K562 (cell line): ENCODE measurements around the gene MATR3. TPM values are rescaled to one million over a fixed set of nuclear protein-coding genes. Genes with fewer than 3 reads are reported as not detected.
A peak's percentile ranks its signal among the peaks of the same experiment; 100 is the strongest.

Experiments
- ATAC-seq: fragments of 200-7000 bp; cut with Tn5 transposase; 3 replicates; pipeline ENCODE4 v1.9.1; 2020; ENCODE audit warnings: moderate library complexity
- BruUV-seq: library from RNA; stranded (reverse); fragments of 400-500 nt; replicated peaks from 2 replicates; lab custom pipeline; 2021; lab: Mats Ljungman, UMichigan
- CTCF ChIA-PET: fragments of 300-600 bp; formaldehyde crosslinking; extraction: SDS; loops from one replicate; lab custom pipeline; 2021; ENCODE audit warnings: low intra/inter-chr PET ratio; lab: Yijun Ruan, JAX
- POLR2A ChIA-PET: fragments of 300-600, 350-650 bp; sonication (Branson Sonifier 250); formaldehyde crosslinking; extraction: SDS; loops from one replicate; lab custom pipeline; 2021; ENCODE audit warnings: antibody characterized with exemption, inconsistent platforms; lab: Yijun Ruan, JAX
- DNase-seq, 4 experiments: peaks; one replicate each; pipeline versions ENCODE4 v3.0.0 to v3.0.0-alpha.2; 2011 to 2018; ENCODE audit warnings: low spot score in 3 of 4, mixed read lengths in 3 of 4; ENCODE audit errors: extremely low read depth in 1 of 4
- FAIRE-seq: peaks from 2 replicates; lab custom pipeline; 2011; peaks lifted over from hg19 to GRCh38; lab: Jason Lieb, UNC
- H2AFZ ChIP-seq: 2 replicates; pipeline ENCODE4 v1.6.0; 2011; ENCODE audit warnings: low read depth, low read length, control low read depth, inconsistent platforms
- H3K27ac ChIP-seq: fragments of 200-600 bp; 3 replicates; pipeline ENCODE4 v1.8.0; 2011; ENCODE audit warnings: low read depth, mild to moderate bottlenecking, control low read depth, inconsistent platforms, low read length, moderate library complexity, mixed read lengths; ENCODE audit errors: extremely low read depth
- H3K27me3 ChIP-seq, 2 experiments: fragments of 300-600 bp in 1 of 2; 2 replicates in 1 of 2; 3 replicates in 1 of 2; pipeline versions ENCODE4 v1.6.0 to v1.8.0; 2011; ENCODE audit warnings: inconsistent platforms in 2 of 2, low read length in 2 of 2, mild to moderate bottlenecking in 1 of 2, mixed read lengths in 1 of 2, moderate library complexity in 1 of 2; ENCODE audit not compliant: control insufficient read depth in 2 of 2, insufficient read depth in 2 of 2
- H3K36me3 ChIP-seq: fragments of 300-600 bp; 3 replicates; pipeline ENCODE4 v1.8.0; 2011; ENCODE audit warnings: mild to moderate bottlenecking, low read length, inconsistent platforms; ENCODE audit not compliant: control insufficient read depth, insufficient read depth
- H3K4me1 ChIP-seq, 2 experiments: fragments of 200-600 bp in 1 of 2; replicated peaks in 1 of 2; 2 replicates in 1 of 2; 3 replicates in 1 of 2; pipeline versions ENCODE4 v1.5.1 to v1.8.0; 2011; ENCODE audit warnings: inconsistent platforms in 2 of 2, low read length in 2 of 2, mild to moderate bottlenecking in 1 of 2, mixed read lengths in 1 of 2, moderate library complexity in 1 of 2; ENCODE audit not compliant: control insufficient read depth in 2 of 2, insufficient read depth in 2 of 2
- H3K4me2 ChIP-seq: 2 replicates; pipeline ENCODE4 v1.6.1; 2011; ENCODE audit warnings: low read length, control low read depth, inconsistent platforms, mixed read lengths; ENCODE audit not compliant: insufficient read depth
- H3K4me3 ChIP-seq: fragments of 200-600 bp; sonication (generic), shearing (Covaris generic); 2 replicates; pipeline ENCODE4 v1.5.1; 2016; ENCODE audit warnings: control low read depth, inconsistent platforms
- H3K79me2 ChIP-seq: fragments of 200-600 bp; 3 replicates; pipeline ENCODE4 v1.8.0; 2011; ENCODE audit warnings: low read length, inconsistent platforms; ENCODE audit not compliant: control insufficient read depth, insufficient read depth
- H3K9ac ChIP-seq, 2 experiments: 2 replicates each; pipeline versions ENCODE4 v1.6.0 to v1.6.1; 2011; ENCODE audit warnings: low read depth in 2 of 2, low read length in 2 of 2, control low read depth in 1 of 2, inconsistent platforms in 1 of 2, mild to moderate bottlenecking in 1 of 2, mixed read lengths in 1 of 2; ENCODE audit not compliant: insufficient read depth in 1 of 2
- H3K9me1 ChIP-seq: one replicate; pipeline ENCODE4 v1.6.0; 2011; ENCODE audit warnings: inconsistent platforms, mild to moderate bottlenecking, low read length, moderate library complexity; ENCODE audit not compliant: control insufficient read depth, insufficient read depth
- H3K9me3 ChIP-seq: replicated peaks from 2 replicates; pipeline ENCODE4 v1.5.1; 2011; ENCODE audit warnings: low read depth, low read length, inconsistent platforms; ENCODE audit not compliant: control insufficient read depth, insufficient read depth
- H4K20me1 ChIP-seq: replicated peaks from 2 replicates; pipeline ENCODE4 v1.6.1; 2011; ENCODE audit warnings: low read length, inconsistent platforms, mixed read lengths; ENCODE audit not compliant: control insufficient read depth, insufficient read depth
- ATF7 ChIP-seq: fragments of 450-650 bp; IDR thresholded peaks from 2 replicates; pipeline ENCODE4 v1.7.1; 2014; ENCODE audit warnings: mild to moderate bottlenecking, moderate library complexity
- BRD9 ChIP-seq: fragments of 450-650 bp; IDR thresholded peaks from 2 replicates; pipeline ENCODE4 v1.6.1; 2018; ENCODE audit warnings: low read depth; ENCODE audit not compliant: partially characterized antibody
- DEAF1 ChIP-seq: fragments of 450-650 bp; formaldehyde crosslinking; IDR thresholded peaks from 2 replicates; pipeline ENCODE4 v1.4.0; 2020; ENCODE audit warnings: mild to moderate bottlenecking, moderate library complexity
- EP300 ChIP-seq: IDR thresholded peaks from 2 replicates; pipeline ENCODE4 v1.6.1; 2012; ENCODE audit warnings: low read length, improper control_type of control experiment
- ESRRA ChIP-seq: fragments of 450-650 bp; IDR thresholded peaks from 2 replicates; pipeline ENCODE4 v1.6.1; 2014; ENCODE audit warnings: low read depth, mild to moderate bottlenecking, moderate library complexity, borderline replicate concordance
- MAFG ChIP-seq: fragments of 450-650 bp; conservative IDR thresholded peaks from 2 replicates; pipeline ENCODE4 v1.6.1; 2016; ENCODE audit warnings: missing genetic modification characterization, missing compliant biosample characterization
- MYC ChIP-seq, 2 experiments: fragments of 250-450 bp in 1 of 2; sonication (Bioruptor Pico) in 1 of 2; IDR thresholded peaks; 2 replicates each; pipeline versions ENCODE4 v1.5.1 to v1.6.1; 2012 to 2021; ENCODE audit warnings: low read depth in 2 of 2, borderline replicate concordance in 1 of 2, improper control_type of control experiment in 1 of 2, low read length in 1 of 2, mild to moderate bottlenecking in 1 of 2, moderate library complexity in 1 of 2
- TAF1 ChIP-seq: IDR thresholded peaks from 2 replicates; pipeline ENCODE4 v1.6.1; 2011; ENCODE audit warnings: mild to moderate bottlenecking, low read length, moderate library complexity; ENCODE audit not compliant: insufficient read depth, control insufficient read depth, severe bottlenecking; ENCODE audit errors: extremely low read depth
- XRCC5 ChIP-seq: fragments of 200-400 bp; formaldehyde crosslinking; IDR thresholded peaks from 2 replicates; pipeline ENCODE4 v1.6.1; 2017; ENCODE audit warnings: low read depth, mild to moderate bottlenecking, low read length
- ZNF263 ChIP-seq: sonication (generic); formaldehyde crosslinking; IDR thresholded peaks from 2 replicates; pipeline ENCODE4 v1.8.0; 2022; ENCODE audit warnings: mild to moderate bottlenecking, missing genetic modification reagents, borderline replicate concordance
- ZNF431 ChIP-seq: sonication (generic); formaldehyde crosslinking; IDR thresholded peaks from 2 replicates; pipeline ENCODE4 v1.8.0; 2022; ENCODE audit warnings: mild to moderate bottlenecking, missing genetic modification reagents
- ZNF766 ChIP-seq: fragments of 200-800 bp; sonication (Bioruptor generic); conservative IDR thresholded peaks from 2 replicates; pipeline ENCODE4 v1.6.1; 2016; ENCODE audit warnings: missing genetic modification characterization, missing compliant biosample characterization
- WGBS: fragments of 100-300 bp; shearing (Covaris generic); methylation state at CpG from one replicate; pipeline ENCODE4 v1.1.6; 2016; ENCODE audit warnings: low coverage, mixed read lengths; ENCODE audit not compliant: insufficient coverage; ENCODE audit errors: missing lambda C conversion rate; 5-methylcytosine and 5-hydroxymethylcytosine counted together
- in situ Hi-C: fragments of 300-500 bp; cut with MboI; formaldehyde crosslinking; loops from 4 replicates; pipeline ENCODE4 v1.15.0; 2018; ENCODE audit warnings: inconsistent platforms, mixed read lengths
- intact Hi-C: fragments of 100-400 bp; cut with micrococcal nuclease; formaldehyde crosslinking; loops from 2 replicates; pipeline ENCODE4 v1.14.2; 2022
- polyA plus RNA-seq, 8 experiments: library from polyadenylated mRNA; depleted of rRNA in 4 of 8; stranded (reverse) in 5 of 8; unstranded in 3 of 8; fragments of >200 nt; fragmentation: Nextera tagmentation in 2 of 8; fragmentation: Illumina TruSeq in 1 of 8; extraction: Ambion mirVana in 2 of 8; extraction: Trizol in 1 of 8; gene quantifications; 2 replicates each; pipeline versions ENCODE4 v1.2.1 to v1.2.3, GENCODE V29; 2011 to 2014; ENCODE audit warnings: inconsistent platforms in 1 of 8, missing spikeins in 1 of 8
- total RNA-seq, 7 experiments: library from RNA; depleted of rRNA in 6 of 7; stranded (reverse); fragments of >200 nt in 6 of 7; fragmentation: Illumina TruSeq in 2 of 7; extraction: Trizol in 2 of 7; gene quantifications; 2 replicates each; pipeline versions ENCODE4 v1.2.1 to v1.2.3, GENCODE V29; 2011 to 2021; ENCODE audit warnings: low replicate concordance in 1 of 7
- TF ChIP-seq, protein P1 (sequence below): sonication (generic); formaldehyde crosslinking; IDR thresholded peaks from 2 replicates; pipeline ENCODE4 v1.8.1; 2023; ENCODE audit warnings: mild to moderate bottlenecking, missing genetic modification reagents
- TF ChIP-seq, protein P2 (sequence below), 3 experiments: IDR thresholded peaks in 2 of 3; conservative IDR thresholded peaks in 1 of 3; 2 replicates each; pipeline ENCODE4 v1.5.1; 2011 to 2012; ENCODE audit warnings: low read length in 3 of 3, mild to moderate bottlenecking in 3 of 3, control low read depth in 2 of 3, improper control_type of control experiment in 1 of 3, inconsistent platforms in 1 of 3, low read depth in 1 of 3, mixed read lengths in 1 of 3, moderate library complexity in 1 of 3; ENCODE audit not compliant: insufficient read depth in 2 of 3

MATR3 gene
- total and polyA plus RNA-seq, 9 of the 15 experiments (the other 6 are each of a cell fraction or from before 2014, with no cell fraction given): 150 to 425 (median 263) TPM

- in situ Hi-C loops (loop anchor here (10.0 kb wide), 1 partner anchor 678 kb away; no protein-coding TSS in a partner anchor), intact Hi-C loops (loop anchor here (2.0 to 5.0 kb wide), 5 partner anchors 172 to 798 kb away; partner anchors contain the start of genes EGR1 and HSPA9)
- Histone ChIP-seq H3K9me1 (no peaks in the 10 kb centered on the region), H3K4me2 (no peak overlapping the region), H3K9me3 (no peaks in the 10 kb centered on the region), H3K27ac (peak overlapping the region; percentile 34; the same call in 2 of the 3 replicates), H3K4me3 (no peak overlapping the region), H3K27me3 (no peaks in the 10 kb centered on the region), H3K9ac (no peak overlapping the region), H3K79me2 (no peaks in the 10 kb centered on the region), H4K20me1 (no peaks in the 10 kb centered on the region), H2AFZ (peak overlapping the region; percentile 73), H3K4me1 (peaks cover 0 to 12% of the 10 kb centered on the region in 2 experiments; a peak in 4 of 5 replicates), H3K36me3 (no peaks in the 10 kb centered on the region)
- FAIRE-seq (peak; percentile 84), DNase-seq (peak; percentile 72 to 87 (median 78)), ATAC-seq (peak; percentile 98)
- no TSS peak for BruUV-seq
- ChIA-PET CTCF (interaction anchor here (0.5 to 1.1 kb wide), 6 partner anchors 171 to 684 kb away, joined by 3 to 5 read pairs (median 3); no protein-coding TSS in a partner anchor), POLR2A (interaction anchor here (0.9 to 1.3 kb wide), 2 partner anchors 11 to 35 kb away, joined by 3 to 4 read pairs; no protein-coding TSS in a partner anchor)
- WGBS: 32% methylated on average over 8 of the region's 8 CpGs
- TF ChIP-seq XRCC5 (peak; percentile 52; the same call in 1 of the 2 replicates), ZNF263 (peak; percentile 22; the same call in 1 of the 2 replicates), BRD9 (no peak), ESRRA (peak; percentile 92), EP300 (peak; percentile 7; the same call in 1 of the 2 replicates), DEAF1 (peak; percentile 87), TAF1 (peak; percentile 22), ZNF431 (0 out of 2 replicates have a peak, but pooled peaks have one; percentile 21), MAFG (tag) (0 out of 2 replicates have a peak, but pooled peaks have one; percentile 22), ATF7 (peak; percentile 33; the same call in 1 of the 2 replicates), MYC (IDR thresholded peaks at IDR 0.05; ENCODE audit: low read depth, low read length) (no peak), MYC (CRISPR knock-in tag; IDR thresholded peaks at IDR 0.05; ENCODE audit: borderline replicate concordance, low read depth) (no peak), ZNF766 (CRISPR knock-in tag) (peak; percentile 85)
- TF ChIP-seq, protein P1, sequence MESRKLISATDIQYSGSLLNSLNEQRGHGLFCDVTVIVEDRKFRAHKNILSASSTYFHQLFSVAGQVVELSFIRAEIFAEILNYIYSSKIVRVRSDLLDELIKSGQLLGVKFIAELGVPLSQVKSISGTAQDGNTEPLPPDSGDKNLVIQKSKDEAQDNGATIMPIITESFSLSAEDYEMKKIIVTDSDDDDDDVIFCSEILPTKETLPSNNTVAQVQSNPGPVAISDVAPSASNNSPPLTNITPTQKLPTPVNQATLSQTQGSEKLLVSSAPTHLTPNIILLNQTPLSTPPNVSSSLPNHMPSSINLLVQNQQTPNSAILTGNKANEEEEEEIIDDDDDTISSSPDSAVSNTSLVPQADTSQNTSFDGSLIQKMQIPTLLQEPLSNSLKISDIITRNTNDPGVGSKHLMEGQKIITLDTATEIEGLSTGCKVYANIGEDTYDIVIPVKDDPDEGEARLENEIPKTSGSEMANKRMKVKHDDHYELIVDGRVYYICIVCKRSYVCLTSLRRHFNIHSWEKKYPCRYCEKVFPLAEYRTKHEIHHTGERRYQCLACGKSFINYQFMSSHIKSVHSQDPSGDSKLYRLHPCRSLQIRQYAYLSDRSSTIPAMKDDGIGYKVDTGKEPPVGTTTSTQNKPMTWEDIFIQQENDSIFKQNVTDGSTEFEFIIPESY: 0 out of 2 replicates have a peak, but pooled peaks have one; percentile 31
- TF ChIP-seq, protein P2, sequence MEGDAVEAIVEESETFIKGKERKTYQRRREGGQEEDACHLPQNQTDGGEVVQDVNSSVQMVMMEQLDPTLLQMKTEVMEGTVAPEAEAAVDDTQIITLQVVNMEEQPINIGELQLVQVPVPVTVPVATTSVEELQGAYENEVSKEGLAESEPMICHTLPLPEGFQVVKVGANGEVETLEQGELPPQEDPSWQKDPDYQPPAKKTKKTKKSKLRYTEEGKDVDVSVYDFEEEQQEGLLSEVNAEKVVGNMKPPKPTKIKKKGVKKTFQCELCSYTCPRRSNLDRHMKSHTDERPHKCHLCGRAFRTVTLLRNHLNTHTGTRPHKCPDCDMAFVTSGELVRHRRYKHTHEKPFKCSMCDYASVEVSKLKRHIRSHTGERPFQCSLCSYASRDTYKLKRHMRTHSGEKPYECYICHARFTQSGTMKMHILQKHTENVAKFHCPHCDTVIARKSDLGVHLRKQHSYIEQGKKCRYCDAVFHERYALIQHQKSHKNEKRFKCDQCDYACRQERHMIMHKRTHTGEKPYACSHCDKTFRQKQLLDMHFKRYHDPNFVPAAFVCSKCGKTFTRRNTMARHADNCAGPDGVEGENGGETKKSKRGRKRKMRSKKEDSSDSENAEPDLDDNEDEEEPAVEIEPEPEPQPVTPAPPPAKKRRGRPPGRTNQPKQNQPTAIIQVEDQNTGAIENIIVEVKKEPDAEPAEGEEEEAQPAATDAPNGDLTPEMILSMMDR (IDR thresholded peaks at IDR 0.05 in 2 of 3, conservative IDR thresholded peaks at IDR 0.05 in 1 of 3; ENCODE audit: insufficient read depth in 2 of 3, low read depth in 1 of 3, low read length in 3 of 3): peak; percentile 87 to 93 (median 88)
Measured at GRCh38 chr5:139262742-139263445, 30.6 kb upstream of the MATR3 start.
